Suprapubic skin (tissue), 3 donors: ENCODE results near the gene TMF1.

Experiments used
- POLR2A ChIP-seq, 2 donors: fragments of 450-650 bp; IDR thresholded peaks; one replicate each; pipeline ENCODE4 v1.6.1; 2017; ENCODE audit warnings: antibody characterized with exemption in 2 of 2, mild to moderate bottlenecking in 2 of 2, moderate library complexity in 2 of 2
- TF ChIP-seq, protein P1 (sequence below), 2 donors: fragments of 200-600 bp in 1 of 2; fragments of 450-650 bp in 1 of 2; sonication (generic) in 1 of 2; IDR thresholded peaks; one replicate each; pipeline ENCODE4 v1.5.1; 2016 to 2019; ENCODE audit warnings: antibody characterized with exemption in 2 of 2, mild to moderate bottlenecking in 1 of 2, moderate library complexity in 1 of 2

DNA sequence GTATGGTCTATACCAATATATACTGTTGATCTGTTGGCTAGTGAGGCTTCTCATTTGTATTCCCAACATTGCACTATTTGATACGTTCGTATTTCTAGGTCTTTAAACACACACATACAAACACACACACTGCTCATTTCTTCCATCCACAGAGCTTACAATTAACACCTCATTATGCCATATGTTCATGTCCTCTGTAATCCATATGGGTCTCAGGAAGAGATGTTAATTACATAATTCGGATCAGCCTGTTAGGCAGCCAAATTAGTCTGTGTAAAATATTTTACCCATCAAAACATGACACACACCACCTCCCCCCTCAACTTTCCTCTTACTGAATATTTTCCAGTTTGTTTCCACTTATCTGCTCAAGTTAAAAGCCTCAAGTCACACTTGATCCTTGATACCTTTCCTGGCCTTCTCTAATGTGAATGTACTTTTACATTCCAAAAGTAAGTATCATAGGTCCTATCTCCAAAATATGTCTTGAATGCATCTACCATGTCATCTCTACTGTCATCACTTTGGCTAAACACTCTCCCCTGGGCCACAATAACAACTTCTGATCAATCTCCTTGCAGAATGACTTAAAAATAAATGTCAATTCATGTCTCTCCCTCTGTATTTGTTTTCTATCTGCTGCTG, 66.9 kb downstream of the TMF1 start:
- no peak for TF ChIP-seq POLR2A (IDR thresholded peaks at IDR 0.05)
- TF ChIP-seq, protein P1, sequence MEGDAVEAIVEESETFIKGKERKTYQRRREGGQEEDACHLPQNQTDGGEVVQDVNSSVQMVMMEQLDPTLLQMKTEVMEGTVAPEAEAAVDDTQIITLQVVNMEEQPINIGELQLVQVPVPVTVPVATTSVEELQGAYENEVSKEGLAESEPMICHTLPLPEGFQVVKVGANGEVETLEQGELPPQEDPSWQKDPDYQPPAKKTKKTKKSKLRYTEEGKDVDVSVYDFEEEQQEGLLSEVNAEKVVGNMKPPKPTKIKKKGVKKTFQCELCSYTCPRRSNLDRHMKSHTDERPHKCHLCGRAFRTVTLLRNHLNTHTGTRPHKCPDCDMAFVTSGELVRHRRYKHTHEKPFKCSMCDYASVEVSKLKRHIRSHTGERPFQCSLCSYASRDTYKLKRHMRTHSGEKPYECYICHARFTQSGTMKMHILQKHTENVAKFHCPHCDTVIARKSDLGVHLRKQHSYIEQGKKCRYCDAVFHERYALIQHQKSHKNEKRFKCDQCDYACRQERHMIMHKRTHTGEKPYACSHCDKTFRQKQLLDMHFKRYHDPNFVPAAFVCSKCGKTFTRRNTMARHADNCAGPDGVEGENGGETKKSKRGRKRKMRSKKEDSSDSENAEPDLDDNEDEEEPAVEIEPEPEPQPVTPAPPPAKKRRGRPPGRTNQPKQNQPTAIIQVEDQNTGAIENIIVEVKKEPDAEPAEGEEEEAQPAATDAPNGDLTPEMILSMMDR (IDR thresholded peaks at IDR 0.05), result no peak
